GM18499 (cell line): Measurements from ENCODE around the gene TPRA1.
"Not testable (repeated sequence)": the region's sequence is repeated elsewhere in the genome, so short reads cannot be mapped to it uniquely, and the experiment has no call there.

Experiments
- ATAC-seq: cut with Tn5 transposase; IDR thresholded peaks from one replicate; pipeline ENCODE4 v1.9.1; 2021; ENCODE audit warnings: moderate number of reproducible peaks; ENCODE audit not compliant: insufficient read depth, unreplicated experiment

The TPRA1 gene

GRCh38 chr3:127539366-127540060, 51.0 kb downstream of the TPRA1 start:
- ATAC-seq = no peak

GRCh38 chr3:127538569-127538968, 52.0 kb downstream of the TPRA1 start:
- no peak for ATAC-seq

- ATAC-seq = no peak
Observed at GRCh38 chr3:127536830-127537812, 53.4 kb downstream of the TPRA1 start.

GRCh38 chr3:127535901-127536829, 54.4 kb downstream of the TPRA1 start:
- no peak for ATAC-seq

GRCh38 chr3:127535106-127535785, 55.3 kb downstream of the TPRA1 start:
- no peak for ATAC-seq

- ATAC-seq = no peak
Observed at GRCh38 chr3:127534564-127534963, 56.0 kb downstream of the TPRA1 start.

GRCh38 chr3:127534161-127534451, 56.4 kb downstream of the TPRA1 start:
- ATAC-seq = no peak

GRCh38 chr3:127532561-127533203, 57.9 kb downstream of the TPRA1 start:
- ATAC-seq = no peak

- ATAC-seq = no peak
Observed at GRCh38 chr3:127531821-127532220, 58.7 kb downstream of the TPRA1 start.

- ATAC-seq = not testable (repeated sequence)
Observed at GRCh38 chr3:127530863-127531262, 59.7 kb downstream of the TPRA1 start.

- ATAC-seq = no peak
Observed at GRCh38 chr3:127529346-127530188, 61.0 kb downstream of the TPRA1 start.

- ATAC-seq = no peak
Observed at GRCh38 chr3:127525373-127525772, 65.2 kb downstream of the TPRA1 start.

GRCh38 chr3:127524296-127524896, 66.1 kb downstream of the TPRA1 start:
- no peak for ATAC-seq
